Right lobe of liver (tissue), 6 donors: ENCODE measurements around the gene RAB35. TPM values are rescaled to one million over a fixed set of nuclear protein-coding genes. Genes with fewer than 3 reads are reported as not detected.
"Not testable (repeated sequence)": the region's sequence is repeated elsewhere in the genome, so short reads cannot be mapped to it uniquely, and the experiment has no call there.

Experiments
- ATAC-seq, 4 donors: fragments of 200-7000 bp; cut with Tn5 transposase; one replicate each; pipeline ENCODE4 v1.9.1; 2020; ENCODE audit warnings: mild to moderate bottlenecking in 4 of 4, moderate library complexity in 4 of 4
- DNase-seq, 3 donors: peaks; one replicate each; pipeline ENCODE4 v3.0.0-alpha.2; 2020
- H3K27ac ChIP-seq, 3 donors: fragments of 200-600 bp; one replicate each; pipeline ENCODE4 v1.8.0; 2022
- H3K27me3 ChIP-seq, 2 donors: fragments of 200-600 bp; one replicate each; pipeline ENCODE4 v1.8.0; 2022
- H3K36me3 ChIP-seq, 4 donors: fragments of 200-600 bp; sonication (generic) in 1 of 4; one replicate each; pipeline versions ENCODE4 v1.5.1 to v1.8.0; 2017 to 2022; ENCODE audit warnings: control low read depth in 1 of 4
- H3K4me1 ChIP-seq, 4 donors: fragments of 200-600 bp; sonication (generic) in 1 of 4; one replicate each; pipeline versions ENCODE4 v1.5.1 to v1.8.0; 2017 to 2022; ENCODE audit warnings: control low read depth in 1 of 4
- H3K4me3 ChIP-seq, 3 donors: fragments of 200-600 bp; one replicate each; pipeline ENCODE4 v1.8.0; 2022
- H3K9me3 ChIP-seq, 4 donors: fragments of 200-600 bp; sonication (generic) in 1 of 4; one replicate each; pipeline versions ENCODE4 v1.5.1 to v1.8.0; 2017 to 2022; ENCODE audit warnings: control low read depth in 1 of 4
- POLR2A ChIP-seq: fragments of 450-650 bp; IDR thresholded peaks from one replicate; pipeline ENCODE4 v1.6.1; 2017; ENCODE audit warnings: antibody characterized with exemption, mild to moderate bottlenecking
- WGBS: methylation state at CpG from one replicate; pipeline ENCODE4 v1.1.6; 2018; ENCODE audit warnings: low coverage, low lambda C conversion rate; ENCODE audit not compliant: insufficient coverage; ENCODE audit errors: missing lambda C conversion rate; 5-methylcytosine and 5-hydroxymethylcytosine counted together
- intact Hi-C, 2 donors: fragments of 100-400 bp; cut with DNase I; formaldehyde crosslinking; loops; one replicate each; pipeline versions ENCODE4 v1.11.2 to v1.14.1; 2022
- microRNA-seq, 2 donors: library from miRNA; unstranded; fragments of <30 nt; microRNA quantifications; one replicate each; pipeline ENCODE4, GENCODE V29; 2019 to 2020
- small RNA-seq, 2 experiments: library from RNA; depleted of rRNA; stranded (forward); fragments of <200 nt; gene quantifications; one replicate each; pipeline ENCODE3, GENCODE V24; 2016
- total RNA-seq, 6 experiments: library from RNA; depleted of rRNA in 2 of 6; stranded (reverse); fragments of >200 nt in 2 of 6; fragmentation: NEBNext Ultra II Directional in 3 of 6; extraction: Animal tissue kit (Norgen Biotek cat#: 25700) in 3 of 6; gene quantifications; one replicate each; pipeline versions ENCODE4 v1.1.0 to v1.2.4, GENCODE V29; 2016 to 2023
- TF ChIP-seq, protein P1 (sequence below), 4 donors: fragments of 200-600 bp in 3 of 4; fragments of 450-650 bp in 1 of 4; IDR thresholded peaks; one replicate each; pipeline versions ENCODE4 v1.5.1 to v1.8.0; 2016 to 2022; ENCODE audit warnings: antibody characterized with exemption in 4 of 4, mild to moderate bottlenecking in 2 of 4
- donor health status: DM: no; HTN: yes; CAD: no.
- donor health status: DM: no; HTN: no; CAD: no.
- donor health status: DM: no; HTN: no; CAD: no.
- donor health status: DM: no; HTN: yes; CAD: no.
- donor health status: DM: no; HTN: yes; CAD: no.

The RAB35 gene
- total RNA-seq, 6 experiments from 2014 or later = 11.7 to 22.1 (median 14.7) TPM

DNA sequence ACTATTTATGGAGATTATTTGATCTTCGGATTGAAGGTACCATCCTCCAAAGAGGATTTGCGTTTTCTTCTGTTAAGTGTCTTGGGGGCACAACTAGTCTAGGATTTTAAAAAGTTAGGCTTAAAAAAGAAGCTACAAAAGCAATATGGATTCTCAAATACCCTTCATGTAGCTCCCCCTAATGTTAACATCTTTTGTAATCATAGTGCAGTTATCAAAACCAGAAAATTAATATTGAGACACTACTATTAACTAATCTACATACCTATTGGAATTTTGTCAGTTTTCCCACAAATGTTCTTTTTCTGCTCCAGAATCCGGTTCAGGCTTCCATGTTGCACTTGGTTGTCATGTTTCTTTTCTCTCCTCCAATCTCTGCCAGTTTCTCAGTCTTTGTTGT, 65.0 kb downstream of the RAB35 start:
- ATAC-seq (no peak), DNase-seq (no peak)
- no peaks in the 10 kb centered on the region for H3K27me3 ChIP-seq
- intact Hi-C loops = no loop called here
- no peak for TF ChIP-seq POLR2A
- TF ChIP-seq, protein P1, sequence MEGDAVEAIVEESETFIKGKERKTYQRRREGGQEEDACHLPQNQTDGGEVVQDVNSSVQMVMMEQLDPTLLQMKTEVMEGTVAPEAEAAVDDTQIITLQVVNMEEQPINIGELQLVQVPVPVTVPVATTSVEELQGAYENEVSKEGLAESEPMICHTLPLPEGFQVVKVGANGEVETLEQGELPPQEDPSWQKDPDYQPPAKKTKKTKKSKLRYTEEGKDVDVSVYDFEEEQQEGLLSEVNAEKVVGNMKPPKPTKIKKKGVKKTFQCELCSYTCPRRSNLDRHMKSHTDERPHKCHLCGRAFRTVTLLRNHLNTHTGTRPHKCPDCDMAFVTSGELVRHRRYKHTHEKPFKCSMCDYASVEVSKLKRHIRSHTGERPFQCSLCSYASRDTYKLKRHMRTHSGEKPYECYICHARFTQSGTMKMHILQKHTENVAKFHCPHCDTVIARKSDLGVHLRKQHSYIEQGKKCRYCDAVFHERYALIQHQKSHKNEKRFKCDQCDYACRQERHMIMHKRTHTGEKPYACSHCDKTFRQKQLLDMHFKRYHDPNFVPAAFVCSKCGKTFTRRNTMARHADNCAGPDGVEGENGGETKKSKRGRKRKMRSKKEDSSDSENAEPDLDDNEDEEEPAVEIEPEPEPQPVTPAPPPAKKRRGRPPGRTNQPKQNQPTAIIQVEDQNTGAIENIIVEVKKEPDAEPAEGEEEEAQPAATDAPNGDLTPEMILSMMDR (IDR thresholded peaks at IDR 0.05) = no peak
- no peak overlapping the region for H3K27ac ChIP-seq
- no peak overlapping the region for H3K4me3 ChIP-seq
- H3K36me3 ChIP-seq = no peaks in the 10 kb centered on the region
- peaks cover 0 to 19% (median 6%) of the 10 kb centered on the region in 4 donors for H3K4me1 ChIP-seq
- no peaks in the 10 kb centered on the region for H3K9me3 ChIP-seq
- 94% methylated on average over 3 of the region's 3 CpGs for WGBS

DNA sequence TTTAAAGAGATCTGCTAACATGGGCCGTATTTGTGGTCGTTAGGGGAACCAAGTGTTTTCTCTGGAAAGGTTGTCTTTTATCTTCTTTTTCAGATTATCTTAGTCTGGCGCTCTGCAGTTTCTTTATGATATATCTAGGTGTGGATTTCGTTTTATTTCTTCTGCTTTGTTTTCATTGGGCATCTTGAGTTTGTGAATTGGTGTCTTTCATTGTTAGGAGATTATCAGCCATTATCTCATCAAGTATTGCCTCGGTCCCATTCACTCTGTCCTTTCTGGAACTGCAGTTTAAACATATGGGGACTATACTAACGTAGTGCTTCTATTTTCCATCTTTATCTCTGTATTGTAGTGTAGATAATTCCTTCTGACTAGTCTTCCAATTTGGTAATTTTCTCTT, 67.1 kb downstream of the RAB35 start:
- Histone ChIP-seq H3K27me3 (no peaks in the 10 kb centered on the region), H3K27ac (no peak overlapping the region), H3K36me3 (no peaks in the 10 kb centered on the region), H3K4me1 (no peaks in the 10 kb centered on the region), H3K9me3 (no peaks in the 10 kb centered on the region), H3K4me3 (no peak overlapping the region)
- intact Hi-C loops = no loop called here
- DNase-seq = no peak
- WGBS = 73% methylated on average over 6 of the region's 6 CpGs
- ATAC-seq = no peak
- no peak for TF ChIP-seq POLR2A
- TF ChIP-seq, protein P1 (IDR thresholded peaks at IDR 0.05) = no peak

DNA sequence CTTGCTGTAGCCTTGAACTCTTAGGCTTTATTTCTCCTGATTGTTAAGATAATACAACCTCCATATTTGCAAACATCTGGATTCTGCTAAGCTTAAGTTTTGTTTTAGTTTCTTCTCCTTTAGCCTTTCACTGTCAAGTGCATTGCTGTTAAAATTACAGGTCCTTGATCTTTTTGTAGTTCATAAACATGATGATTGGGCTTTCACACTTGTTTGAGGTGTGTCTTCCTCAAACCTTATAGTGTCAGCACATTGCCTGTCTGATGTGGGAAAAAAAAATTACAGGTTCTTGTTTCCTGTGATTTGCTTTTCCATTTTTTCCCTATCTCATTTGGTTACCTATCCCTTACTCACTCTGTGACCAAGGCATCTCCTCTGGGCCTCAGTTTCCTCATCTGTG, 68.3 kb downstream of the RAB35 start:
- Histone ChIP-seq H3K27ac (no peak overlapping the region), H3K4me3 (no peak overlapping the region), H3K36me3 (no peaks in the 10 kb centered on the region), H3K9me3 (no peaks in the 10 kb centered on the region), H3K27me3 (no peaks in the 10 kb centered on the region), H3K4me1 (no peaks in the 10 kb centered on the region)
- TF ChIP-seq, protein P1 (IDR thresholded peaks at IDR 0.05) = no peak
- TF ChIP-seq POLR2A = no peak
- no peak for DNase-seq
- intact Hi-C loops = no loop called here
- ATAC-seq = no peak

DNA sequence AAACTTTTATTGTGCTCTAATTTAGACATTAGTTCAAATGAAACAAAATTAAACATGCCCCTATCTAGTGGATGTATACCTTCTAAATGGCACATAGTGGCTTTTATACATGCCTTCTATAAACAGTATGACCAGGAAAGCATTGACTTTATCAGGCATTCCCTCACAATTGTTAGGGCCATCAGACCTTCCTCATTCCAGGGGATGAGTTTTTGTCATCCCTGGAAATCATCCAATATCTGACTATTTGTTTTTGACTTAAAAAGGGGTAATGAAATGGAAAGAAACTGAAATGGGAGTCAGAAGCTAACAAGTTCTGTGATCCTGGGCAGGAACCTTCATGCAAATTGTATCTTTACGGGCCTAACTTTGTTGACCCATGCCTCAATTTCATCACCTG, 69.5 kb downstream of the RAB35 start:
- Histone ChIP-seq H3K36me3 (no peaks in the 10 kb centered on the region), H3K9me3 (no peaks in the 10 kb centered on the region), H3K27me3 (no peaks in the 10 kb centered on the region), H3K27ac (no peak overlapping the region), H3K4me1 (no peaks in the 10 kb centered on the region), H3K4me3 (no peak overlapping the region)
- ATAC-seq (peak in 1 of 4 donors; percentile 57), DNase-seq (no peak)
- TF ChIP-seq POLR2A = no peak
- TF ChIP-seq, protein P1 (IDR thresholded peaks at IDR 0.05) = no peak
- WGBS = 55% methylated on average over 1 of the region's 1 CpG
- intact Hi-C loops = no loop called here

DNA sequence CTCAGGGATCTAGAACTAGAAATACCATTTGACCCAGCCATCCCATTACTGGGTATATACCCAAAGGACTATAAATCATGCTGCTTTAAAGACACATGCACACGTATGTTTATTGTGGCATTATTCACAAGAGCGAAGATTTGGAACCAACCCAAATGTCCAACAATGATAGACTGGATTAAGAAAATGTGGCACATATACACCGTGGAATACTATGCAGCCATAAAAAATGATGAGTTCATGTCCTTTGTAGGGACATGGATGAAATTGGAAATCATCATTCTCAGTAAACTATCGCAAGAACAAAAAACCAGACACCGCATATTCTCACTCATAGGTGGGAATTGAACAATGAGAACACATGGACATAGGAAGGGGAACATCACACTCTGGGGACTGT, 71.2 kb downstream of the RAB35 start:
- H3K4me3 ChIP-seq, H3K27me3 ChIP-seq, H3K27ac ChIP-seq, H3K36me3 ChIP-seq, H3K9me3 ChIP-seq, DNase-seq, H3K4me1 ChIP-seq, ATAC-seq, intact Hi-C loops: not testable (repeated sequence)
- WGBS = 73% methylated on average over 3 of the region's 5 CpGs

Small RNAs within 50 kb of the gene (microRNA-seq; reads per million reads assigned to microRNA genes)
- gene MIR4498 = 0 reads per million in 2 donors

Small RNAs within 50 kb of the gene (small RNA-seq; reads per million reads assigned to genes)
- 0 reads per million in 2 experiments for gene AC004812.1
- 0 reads per million in 2 experiments for gene MIR4498

Other genes starting within 250 kb of the RAB35 start
- 10 to 100 TPM in 1 of 6 experiments, 1 to 10 TPM in 5; 1.8 to 12.8 (median 3.3) TPM for gene CIT, start 239.4 kb downstream of the RAB35 start, total RNA-seq
- gene BICDL1, start 127.5 kb downstream of the RAB35 start, total RNA-seq = 10 to 100 TPM in 3 of 6 experiments, 1 to 10 TPM in 3; 1.5 to 13.0 (median 8.7) TPM
- 10 to 100 TPM; 29.9 to 62.8 (median 39.4) TPM for gene GCN1, start 78.0 kb upstream of the RAB35 start, total RNA-seq
- gene RPLP0, start 84.4 kb upstream of the RAB35 start, total RNA-seq = 1,000 to 10,000 TPM in 2 of 6 experiments, 100 to 1,000 TPM in 4; 549 to 1,070 (median 665) TPM
- 10 to 100 TPM; 15.1 to 32.6 (median 24.1) TPM for gene PXN, start 149.0 kb upstream of the RAB35 start, total RNA-seq
- gene RNU4-2, start 175.2 kb upstream of the RAB35 start, total RNA-seq = 1,000 to 10,000 TPM in 4 of 6 experiments, under 1 TPM in 2; under 0.01 to 8,070 (median 3,211) TPM
- 1,000 to 10,000 TPM in 4 of 6 experiments, under 1 TPM in 1, not detected in 1; under 0.01 to 2,710 (median 2,128) TPM for gene RNU4-1, start 176.5 kb upstream of the RAB35 start, total RNA-seq
- 1 to 10 TPM in 5 of 6 experiments, under 1 TPM in 1; 0.56 to 4.1 (median 3.0) TPM for gene SIRT4, start 185.6 kb upstream of the RAB35 start, total RNA-seq
- gene PLA2G1B, start 211.0 kb upstream of the RAB35 start, total RNA-seq = not detected